NCI-H1105 (cell line): ENCODE measurements around the gene TMTC2.

Experiments
- DNase-seq: peaks from one replicate; lab custom pipeline; 2025; lab: John Stamatoyannopoulos, UW

TMTC2 gene

DNA sequence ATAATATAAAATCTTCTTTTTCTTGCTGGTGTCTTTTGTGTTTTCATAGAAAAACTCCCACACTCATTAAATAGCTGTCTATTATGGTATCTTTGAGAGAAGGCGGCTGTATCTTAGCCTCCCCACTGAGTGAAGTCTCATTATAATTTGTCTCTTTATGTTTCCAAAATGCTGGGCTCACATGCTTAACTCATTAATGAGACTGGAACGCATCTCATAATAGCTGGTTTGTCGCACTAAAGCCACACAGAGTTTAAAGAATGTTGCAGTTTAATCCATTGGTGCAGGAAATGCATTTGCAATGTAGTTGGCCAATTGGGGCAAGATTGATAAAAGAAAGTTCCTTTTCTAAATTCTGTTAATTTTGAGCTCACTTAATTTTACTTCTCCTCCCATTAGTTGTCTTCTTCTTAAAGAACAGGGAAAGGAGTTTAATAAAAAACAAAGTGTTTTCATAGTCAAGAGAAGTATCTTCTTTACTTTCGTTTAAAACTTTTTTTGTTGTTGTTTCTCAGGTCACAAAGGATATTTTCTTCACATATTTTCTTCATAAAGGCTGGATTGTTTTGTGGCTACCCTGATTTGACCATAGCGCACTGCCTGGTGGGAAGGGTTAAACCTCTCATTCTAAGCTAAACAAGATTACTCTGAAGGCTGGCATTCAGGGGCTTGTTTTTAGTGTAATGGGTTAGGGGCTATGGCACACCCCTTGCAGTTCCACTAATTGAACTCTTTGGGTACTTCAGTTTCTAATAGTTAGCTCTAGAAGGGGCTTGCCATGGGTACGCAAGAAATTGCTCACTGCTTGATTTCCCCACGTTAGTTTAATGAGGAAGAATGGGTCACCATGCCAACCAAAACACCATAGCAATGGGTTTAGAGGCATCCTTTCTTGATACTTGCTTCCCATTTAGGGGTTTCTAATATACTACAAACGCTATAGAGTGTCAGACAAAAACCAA, 197.0 kb downstream of the TMTC2 start:
- DNase-seq = no peak

DNA sequence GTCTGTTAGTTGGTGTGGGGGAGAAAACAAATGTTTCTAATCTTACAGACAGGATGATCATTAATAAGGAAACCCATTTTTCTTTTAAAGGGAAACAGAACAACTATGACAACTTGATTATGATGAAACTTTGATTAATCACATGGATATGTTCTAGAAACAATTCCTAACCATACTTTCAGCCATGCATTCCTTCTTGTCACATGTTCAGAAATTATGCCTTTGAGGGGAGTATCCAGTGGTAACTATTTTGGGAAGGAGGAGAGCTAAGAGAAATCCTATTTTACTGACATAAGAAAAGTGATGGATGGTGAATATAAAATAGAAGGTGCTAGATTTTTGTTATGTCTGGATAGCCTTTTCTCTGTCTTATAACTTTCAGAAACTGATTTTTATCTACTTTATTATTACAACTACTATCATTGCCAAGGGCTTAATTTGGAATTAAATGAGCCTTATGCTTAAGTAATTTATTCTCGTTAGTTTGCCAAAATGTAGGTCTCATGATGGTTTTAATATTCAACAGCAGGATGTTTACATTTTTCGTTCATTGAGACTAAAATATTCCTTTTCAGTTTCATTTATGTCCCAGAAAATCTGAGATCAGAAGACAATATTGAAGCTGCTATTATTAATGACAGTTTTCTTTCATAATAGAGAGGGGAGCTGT, 200.1 kb downstream of the TMTC2 start:
- no peak for DNase-seq

DNA sequence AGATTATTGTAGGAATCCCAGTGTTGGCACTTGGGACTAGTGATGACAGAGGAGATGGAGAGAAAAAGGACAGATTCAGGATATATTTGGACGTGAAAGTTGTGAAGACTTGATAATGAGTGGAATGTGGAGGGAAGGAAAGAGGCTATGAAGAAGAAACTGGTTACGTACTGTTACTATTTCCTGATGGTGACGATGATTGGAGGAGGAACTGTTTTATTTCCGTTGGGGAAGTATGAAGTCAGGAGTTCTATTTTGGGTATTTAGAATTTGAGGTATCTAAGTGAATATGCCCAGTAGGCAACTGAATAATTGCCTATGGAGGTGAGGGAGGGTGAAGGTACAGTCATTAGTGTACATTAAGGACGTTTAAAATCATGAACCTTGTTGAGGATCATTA, 207.2 kb downstream of the TMTC2 start:
- DNase-seq = no peak

DNA sequence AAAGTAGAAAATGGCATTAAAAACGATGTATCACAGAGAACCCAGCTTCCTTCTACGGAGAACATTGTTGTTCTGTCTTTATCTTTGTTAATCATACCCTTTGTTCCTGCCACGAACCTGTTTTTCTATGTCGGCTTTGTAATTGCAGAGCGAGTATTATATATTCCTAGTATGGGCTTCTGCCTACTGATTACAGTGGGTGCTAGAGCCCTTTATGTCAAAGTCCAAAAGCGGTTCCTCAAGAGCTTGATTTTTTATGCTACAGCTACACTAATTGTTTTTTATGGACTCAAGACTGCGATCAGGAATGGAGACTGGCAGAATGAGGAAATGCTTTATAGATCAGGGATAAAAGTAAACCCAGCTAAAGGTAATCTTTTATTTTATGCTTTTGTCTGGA, 209.6 kb downstream of the TMTC2 start:
- no peak for DNase-seq

DNA sequence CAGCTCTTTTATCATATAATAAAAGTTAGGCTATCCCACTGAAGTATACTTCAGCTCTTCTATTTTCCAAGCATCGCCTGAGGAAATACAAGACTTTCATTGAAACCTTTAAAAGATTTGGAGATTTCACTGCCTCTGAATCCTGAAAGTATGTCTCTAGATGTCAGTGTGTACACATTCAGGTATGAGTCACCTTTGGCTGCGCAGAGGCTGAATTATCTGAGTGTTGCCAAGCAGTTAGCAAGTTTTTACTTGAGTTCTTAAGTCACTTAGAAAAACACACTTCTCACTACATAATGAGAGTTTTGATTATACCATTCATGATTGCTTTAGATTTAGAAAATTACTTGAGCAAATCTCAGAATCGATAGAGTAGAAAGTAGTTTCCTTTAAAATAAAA, 210.3 kb downstream of the TMTC2 start:
- no peak for DNase-seq

DNA sequence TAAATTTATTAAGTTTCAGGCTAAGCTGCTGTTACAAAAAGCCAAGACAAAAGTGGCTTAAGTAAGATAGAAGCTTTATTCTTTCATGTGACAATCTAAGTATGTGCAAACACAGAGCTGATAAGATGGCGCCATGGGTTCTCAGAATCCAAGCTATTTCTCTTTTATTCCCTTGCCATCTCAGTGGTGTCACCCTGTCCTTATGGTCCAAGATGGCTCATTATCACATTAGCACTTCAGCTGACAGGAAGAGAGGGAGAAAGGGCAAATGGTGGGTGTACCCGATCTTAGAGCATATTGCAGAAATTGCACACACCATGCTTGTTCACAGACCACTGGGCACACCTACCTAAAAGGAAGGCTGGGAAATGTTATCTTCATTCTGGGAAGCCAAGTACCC, 211.7 kb downstream of the TMTC2 start:
- DNase-seq = no peak

DNA sequence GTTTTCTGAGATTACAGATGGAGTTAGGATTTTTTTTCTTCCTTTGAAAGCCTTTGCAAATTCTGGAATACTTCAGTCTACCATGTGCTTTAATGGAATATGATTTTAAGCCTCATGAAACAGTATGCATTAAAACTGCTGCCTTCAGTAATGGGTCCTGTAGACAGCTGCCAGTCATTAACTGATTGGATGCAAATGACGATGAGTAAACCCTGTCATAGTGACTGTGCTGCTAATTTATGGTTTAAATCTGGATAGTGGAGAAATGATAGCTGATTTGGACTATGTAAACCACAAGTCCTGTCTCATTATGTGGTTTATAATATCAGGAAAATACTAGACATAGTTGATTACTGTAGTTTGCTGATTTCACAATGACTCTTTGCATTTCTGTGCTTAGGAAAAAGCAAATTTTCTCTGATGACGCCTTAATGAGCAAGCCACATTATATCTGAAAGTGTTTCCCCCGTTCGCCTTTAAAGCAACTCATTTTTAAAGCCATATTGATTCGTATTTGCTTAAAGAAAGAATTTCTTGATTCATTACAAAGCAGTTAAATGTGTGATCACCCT, 217.6 kb downstream of the TMTC2 start:
- DNase-seq = no peak

DNA sequence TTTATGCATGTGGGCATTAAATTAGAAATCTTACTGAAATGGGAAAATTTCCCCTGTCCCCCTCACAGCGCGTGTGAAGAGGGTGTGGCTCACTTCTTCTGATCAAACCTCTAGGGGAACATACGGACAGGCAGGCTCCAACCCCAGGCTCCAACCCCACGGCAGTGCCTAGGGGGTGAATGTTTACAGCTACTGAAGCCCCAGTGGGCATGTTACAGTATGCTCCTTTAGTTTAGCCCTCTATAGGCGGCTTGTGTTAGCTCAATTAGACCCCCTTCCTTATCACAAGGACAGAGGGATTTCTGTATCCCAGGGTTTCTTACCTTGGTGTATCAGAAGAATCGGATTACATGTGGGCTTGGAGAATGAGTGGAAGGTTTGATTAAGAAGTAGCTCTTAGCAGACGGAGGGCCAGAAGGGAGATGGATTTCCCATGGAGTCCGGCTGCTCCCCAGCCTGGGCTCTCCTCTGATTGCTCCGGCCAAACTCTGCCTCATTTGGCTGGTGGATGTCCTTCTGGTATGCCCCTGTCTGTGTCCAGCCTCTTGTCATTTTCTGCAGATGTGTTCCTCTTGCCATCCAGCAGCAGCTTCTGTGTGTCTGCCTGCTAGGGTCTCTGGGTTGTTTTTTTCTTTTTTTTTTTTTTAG, 223.7 kb downstream of the TMTC2 start:
- DNase-seq = no peak

DNA sequence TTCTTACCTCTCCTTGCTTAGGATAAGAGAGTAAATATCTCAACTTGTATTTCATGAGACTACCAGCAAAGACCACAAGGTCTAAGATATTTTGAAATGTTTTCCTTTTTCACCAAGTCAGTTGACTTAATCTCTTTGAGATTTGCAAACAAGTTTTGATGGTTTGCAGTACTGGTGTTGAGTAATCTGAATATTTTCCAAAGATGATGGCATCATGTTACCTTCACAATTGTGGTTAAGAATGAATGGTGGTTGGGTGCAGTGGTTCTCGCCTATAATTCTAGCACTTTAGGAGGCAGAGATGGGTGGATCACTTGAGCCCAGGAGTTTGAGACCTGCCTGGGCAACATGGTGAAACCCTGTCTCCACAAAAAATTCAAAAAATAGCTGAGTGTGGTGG, 225.7 kb downstream of the TMTC2 start:
- DNase-seq = no peak

DNA sequence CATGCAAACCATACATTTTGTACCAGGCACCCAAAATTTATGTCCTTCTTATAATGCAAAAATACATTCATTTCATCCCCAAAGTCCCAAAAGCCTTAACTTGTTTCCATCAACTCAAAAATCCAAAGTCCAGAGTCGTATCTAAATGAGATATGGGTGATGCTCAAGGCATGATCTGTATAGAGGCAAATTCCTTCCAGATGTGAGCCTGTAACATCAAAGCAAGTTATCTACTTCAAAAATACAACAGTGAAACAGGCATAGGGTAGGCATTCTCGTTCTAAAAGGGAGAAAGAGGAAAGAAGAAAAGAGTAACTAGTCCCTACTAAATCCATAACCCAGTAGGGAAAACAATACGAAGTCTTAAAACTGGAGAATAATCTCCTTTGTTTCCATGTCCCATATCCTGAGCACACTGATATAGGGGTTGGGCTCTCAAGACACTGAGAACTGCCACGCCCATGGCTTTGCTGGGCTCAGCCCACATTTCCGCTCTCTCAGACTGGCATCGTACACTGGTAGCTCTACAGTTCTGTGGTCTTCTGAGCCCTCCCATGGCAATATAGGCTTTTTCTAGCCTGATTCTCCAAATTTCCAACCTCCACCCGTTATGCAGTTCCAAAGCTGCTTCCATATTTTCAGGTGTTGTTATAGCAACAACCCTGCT, 232.8 kb downstream of the TMTC2 start:
- DNase-seq = no peak

DNA sequence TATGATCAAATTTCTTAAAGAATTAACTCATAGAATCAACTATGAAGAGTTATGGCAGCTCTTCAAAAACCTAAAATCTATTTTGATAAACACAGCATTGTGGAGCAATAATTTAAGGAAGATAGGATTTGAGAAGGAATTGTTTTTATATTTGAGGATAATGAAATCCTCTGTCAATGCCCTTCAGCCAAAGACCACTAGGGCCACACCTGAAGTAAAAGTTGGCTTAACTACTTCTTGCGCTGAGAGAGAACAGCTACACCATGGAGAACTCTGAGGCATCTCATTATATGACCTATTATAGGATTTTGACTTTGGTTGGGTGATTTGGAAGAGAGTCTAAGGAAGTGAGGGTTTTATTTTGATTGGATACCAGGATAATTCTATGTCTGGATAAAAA, 237.2 kb downstream of the TMTC2 start:
- DNase-seq = no peak

DNA sequence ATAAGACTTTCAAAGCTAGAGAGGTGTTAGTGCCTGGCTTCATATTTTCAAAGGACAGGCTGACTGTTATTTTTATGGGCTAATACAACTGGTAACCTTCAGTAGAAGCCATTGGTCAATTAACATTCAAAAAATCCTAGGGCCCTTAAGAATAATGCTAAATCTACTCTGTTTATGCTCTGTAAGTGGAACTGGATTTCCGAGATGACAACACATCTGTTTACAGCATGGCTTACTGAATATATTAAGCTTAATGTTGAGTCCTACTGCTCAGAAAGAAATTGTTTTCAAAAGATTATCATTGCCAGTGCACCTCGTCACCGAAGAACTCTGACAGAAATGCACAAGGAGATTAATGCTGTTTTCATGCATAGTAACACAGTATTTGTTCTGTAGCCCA, 239.9 kb downstream of the TMTC2 start:
- no peak for DNase-seq

DNA sequence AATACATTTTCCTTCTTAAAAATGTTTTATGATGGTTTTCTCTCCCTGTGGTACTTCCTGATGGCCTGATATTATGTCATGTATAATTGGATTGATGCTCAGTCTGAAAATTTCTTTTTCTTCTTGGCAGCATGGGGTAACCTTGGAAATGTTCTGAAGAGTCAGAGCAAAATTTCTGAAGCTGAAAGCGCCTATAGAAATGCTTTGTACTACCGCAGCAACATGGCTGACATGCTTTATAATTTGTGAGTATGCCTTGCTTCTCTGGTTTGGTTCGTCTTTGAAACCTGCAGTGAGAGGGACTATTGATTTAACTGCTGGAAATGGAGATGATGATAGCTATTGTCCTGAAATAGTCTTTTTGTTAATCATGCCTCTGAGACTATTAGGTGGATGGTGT, 243.6 kb downstream of the TMTC2 start:
- no peak for DNase-seq

DNA sequence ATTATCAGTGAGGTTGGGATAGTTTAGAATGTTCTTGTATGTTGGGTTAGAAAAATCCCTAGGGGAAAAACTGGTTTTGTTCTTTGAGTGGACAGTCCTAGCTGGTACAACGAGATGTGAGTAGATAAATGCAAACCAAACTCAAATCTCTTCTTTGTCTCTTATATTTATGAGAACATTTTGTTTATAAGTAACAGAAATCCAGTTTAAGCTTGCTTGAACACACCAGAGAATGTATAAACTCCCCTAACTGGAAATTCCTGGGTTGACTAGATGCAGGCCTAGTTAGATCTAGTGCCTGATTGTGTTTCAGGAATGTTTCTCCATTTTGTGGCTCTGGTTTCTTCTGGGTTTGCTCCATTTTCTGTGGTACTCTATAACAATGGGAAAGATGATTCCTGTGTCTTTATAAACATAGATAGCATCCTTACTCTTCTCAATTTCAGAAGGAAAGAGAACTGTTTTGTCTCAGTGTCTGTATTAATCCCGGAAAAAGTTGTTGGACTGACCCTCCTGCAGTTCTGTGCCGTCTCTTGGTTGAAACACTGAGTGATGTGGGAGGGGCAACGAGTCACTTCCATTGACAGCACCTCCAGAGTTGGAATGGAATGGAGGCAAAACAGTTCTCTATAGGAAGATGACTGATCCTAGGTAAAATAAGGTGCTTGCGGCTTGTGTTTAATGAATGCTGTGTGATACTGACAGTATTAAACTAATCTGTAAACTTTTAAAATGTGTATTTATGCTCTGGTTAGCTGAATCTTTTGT, 244.8 kb downstream of the TMTC2 start:
- DNase-seq = no peak

DNA sequence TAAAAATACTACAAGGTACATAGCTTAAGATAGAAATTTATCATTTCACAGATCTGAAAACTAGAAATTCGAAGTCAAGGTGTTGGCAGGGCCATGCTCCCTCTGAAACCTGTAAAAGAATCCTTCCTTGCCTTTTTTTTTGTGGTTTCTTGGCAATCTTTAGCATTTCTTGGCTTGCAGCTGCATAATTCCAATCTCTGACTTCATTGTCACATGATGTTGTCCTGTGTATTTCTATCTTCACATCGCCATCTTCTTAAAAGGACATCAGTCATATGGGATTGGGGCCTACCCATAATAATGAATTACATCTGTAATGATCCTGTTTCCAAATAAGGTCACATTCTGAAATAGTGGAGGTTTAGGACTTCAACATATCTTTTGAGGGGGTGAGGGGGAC, 250.4 kb downstream of the TMTC2 start:
- DNase-seq = no peak

DNA sequence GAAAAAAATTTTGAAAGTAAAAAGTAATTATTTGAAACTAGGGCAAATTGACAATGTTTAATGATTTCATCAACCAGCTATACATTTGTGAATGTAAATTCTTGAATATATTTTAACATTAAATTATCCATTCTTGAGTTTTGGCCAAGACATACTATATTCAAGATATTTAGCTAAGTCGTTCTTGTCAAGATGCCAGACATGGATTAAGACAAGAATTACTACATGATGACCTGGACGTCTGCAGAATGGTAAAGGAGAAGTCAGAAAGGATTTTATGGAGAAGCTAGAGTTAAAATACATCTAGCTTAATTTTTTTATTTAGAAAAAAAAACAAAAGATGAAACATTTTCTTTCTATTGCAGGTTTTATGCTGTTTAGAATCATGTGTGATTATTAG, 255.8 kb downstream of the TMTC2 start:
- no peak for DNase-seq

DNA sequence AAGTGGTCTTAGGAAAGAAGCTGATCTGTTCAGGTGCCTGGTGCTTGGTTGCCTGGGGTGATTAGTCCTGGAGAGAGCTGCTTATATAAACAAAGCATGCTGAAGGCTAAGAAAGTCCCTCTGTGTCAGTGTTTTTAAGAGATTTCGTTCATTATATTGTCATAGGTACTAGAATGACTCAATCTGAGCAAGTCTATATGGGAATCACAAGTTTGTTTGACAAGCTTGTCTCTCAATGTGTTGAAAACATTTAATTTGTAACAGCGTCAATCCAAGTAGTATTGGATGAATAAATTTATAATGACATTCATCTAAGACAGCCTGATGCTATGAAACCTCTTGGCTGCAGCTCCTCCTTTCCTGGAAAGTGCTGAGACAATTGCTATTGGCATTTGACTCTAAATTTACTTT, 256.3 kb downstream of the TMTC2 start:
- no peak for DNase-seq

DNA sequence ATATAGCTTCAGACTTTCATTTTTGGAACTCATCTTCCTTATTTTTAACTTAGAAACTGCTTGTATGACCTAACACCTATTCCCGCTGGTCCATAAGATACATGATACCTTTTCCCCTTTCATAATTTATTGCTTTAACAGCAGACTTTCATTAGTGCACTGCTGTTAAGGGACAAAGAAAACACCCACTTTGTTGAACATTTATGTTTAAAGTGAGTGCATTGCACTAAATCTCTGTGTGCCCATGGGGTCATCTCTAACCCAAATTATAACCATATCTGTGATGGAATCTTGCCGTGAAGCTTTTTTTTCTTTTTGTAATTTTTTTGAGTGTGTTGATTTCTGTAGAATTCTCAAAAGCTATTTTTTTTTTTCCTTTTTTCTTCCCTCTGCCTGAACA, 261.8 kb downstream of the TMTC2 start:
- DNase-seq = no peak

DNA sequence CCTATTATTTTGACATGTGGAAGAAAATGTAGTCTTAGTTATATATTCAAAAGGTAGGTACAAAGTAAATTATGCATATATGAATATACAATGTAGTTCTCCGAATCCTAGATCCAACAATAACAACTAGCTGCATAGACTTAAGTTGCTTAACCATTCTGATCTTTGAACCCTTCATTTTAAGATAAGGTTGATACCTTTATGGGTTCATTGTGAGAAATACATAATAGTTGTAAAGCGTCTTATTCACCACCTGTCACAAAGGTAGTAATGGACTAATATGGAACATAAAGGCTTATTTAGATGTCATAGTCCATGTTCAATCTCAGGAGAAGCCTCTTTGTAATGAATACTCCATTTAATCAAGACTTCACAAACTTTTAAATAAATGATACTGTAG, 263.6 kb downstream of the TMTC2 start:
- no peak for DNase-seq

DNA sequence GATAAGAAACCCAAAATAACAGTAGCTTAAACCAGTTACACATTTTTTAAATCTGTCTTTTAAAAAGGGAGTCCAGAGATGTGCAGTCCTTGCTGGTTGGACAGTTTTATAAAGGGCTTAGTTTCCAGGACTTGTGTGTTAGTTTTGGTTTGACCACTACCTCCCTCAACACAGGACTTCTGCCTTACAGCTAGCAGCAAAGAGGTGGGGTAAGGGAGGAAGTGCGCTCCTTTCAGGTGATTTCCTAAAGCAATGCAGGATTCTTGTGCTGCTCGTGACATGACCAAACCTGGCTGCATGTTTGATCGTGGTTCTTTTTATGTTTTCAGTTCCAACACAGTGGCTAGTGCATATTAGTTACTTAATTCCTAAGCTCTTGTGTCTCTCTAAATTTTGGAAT, 266.2 kb downstream of the TMTC2 start:
- DNase-seq = no peak

DNA sequence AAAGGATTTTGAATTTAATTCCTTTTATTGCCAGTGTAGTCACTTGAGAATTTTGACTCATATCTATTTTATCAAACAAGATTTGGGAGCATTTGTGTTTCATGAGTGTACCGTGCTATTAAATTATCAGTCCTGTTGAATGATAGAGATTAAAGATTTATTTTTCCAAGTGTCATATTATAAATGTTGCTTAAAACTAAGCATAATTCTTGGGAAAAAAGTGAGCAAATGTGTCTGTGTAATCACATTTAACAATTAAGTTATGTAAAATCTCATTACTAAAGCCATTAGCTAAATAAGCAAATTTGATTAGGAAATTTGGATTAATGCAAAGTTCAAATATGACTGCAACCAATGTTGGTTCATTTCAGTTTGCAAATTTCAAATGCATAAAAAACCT, 266.7 kb downstream of the TMTC2 start:
- no peak for DNase-seq
